ENCODE data around the gene VCX3B.

VCX3B gene

DNA sequence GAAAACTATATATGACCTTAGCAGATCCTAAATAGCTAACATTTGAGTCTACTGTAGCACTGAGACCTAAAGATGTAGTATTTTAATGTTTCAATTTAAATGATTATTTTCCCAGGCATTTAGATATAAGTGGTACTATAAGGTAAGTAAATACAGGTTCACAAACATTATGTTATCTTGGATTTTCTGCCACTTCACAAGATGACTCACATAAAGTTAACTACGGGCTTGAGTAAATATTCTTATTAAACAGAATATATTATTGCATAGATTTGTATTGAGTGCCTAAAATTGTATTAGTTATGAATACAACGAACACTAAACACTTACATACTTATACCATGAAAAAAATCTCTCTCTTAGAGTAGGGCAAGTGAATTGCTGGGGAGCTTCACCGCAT, 34.2 kb upstream of the VCX3B start:
- no peaks in the 10 kb centered on the region for H4K20me1 ChIP-seq (ENCODE audit: insufficient read depth, low read length)
- no peaks in the 10 kb centered on the region for H3K4me1 ChIP-seq (ENCODE audit: low read length)
- H3K4me3 ChIP-seq (ENCODE audit: low read length) = no peak overlapping the region
- no peaks in the 10 kb centered on the region for H3K27me3 ChIP-seq (replicated peaks; ENCODE audit: insufficient read depth, low read length)
- no peaks in the 10 kb centered on the region for H3K9me2 ChIP-seq (replicated peaks; ENCODE audit: insufficient read depth, low read length)
- H3K27ac ChIP-seq (ENCODE audit: low read length) = no peak overlapping the region
- no peaks in the 10 kb centered on the region for H3K36me3 ChIP-seq (replicated peaks; ENCODE audit: insufficient read depth, low read length)
- TF ChIP-seq EZH2phosphoT487 (IDR thresholded peaks at IDR 0.05; ENCODE audit: low read length) = no peak
- no peak for TF ChIP-seq EZH2 (optimal IDR thresholded peaks at IDR 0.05; ENCODE audit: low read depth, low read length)
- TF ChIP-seq CTCF (IDR thresholded peaks at IDR 0.05; ENCODE audit: low read length) = no peak
- no peak overlapping the region for H3K9ac ChIP-seq (ENCODE audit: low read length)
- no peak for DNase-seq
- H2AFZ ChIP-seq (ENCODE audit: low read length) = no peak overlapping the region
- H3F3A ChIP-seq (ENCODE audit: insufficient read depth, low read length) = no peaks in the 10 kb centered on the region
- H3K4me2 ChIP-seq (ENCODE audit: low read depth, low read length) = no peak overlapping the region
- H3K79me2 ChIP-seq (ENCODE audit: low read length) = no peaks in the 10 kb centered on the region
- no peaks in the 10 kb centered on the region for H3K9me3 ChIP-seq (replicated peaks; ENCODE audit: insufficient read depth, low read length)

- no peak for DNase-seq
- Histone ChIP-seq H3K36me3 (replicated peaks; ENCODE audit: insufficient read depth, low read length) (no peaks in the 10 kb centered on the region), H3K4me3 (ENCODE audit: low read length) (no peak overlapping the region), H3F3A (ENCODE audit: insufficient read depth, low read length) (no peaks in the 10 kb centered on the region), H3K9me2 (replicated peaks; ENCODE audit: insufficient read depth, low read length) (no peaks in the 10 kb centered on the region), H3K79me2 (ENCODE audit: low read length) (no peaks in the 10 kb centered on the region), H3K9ac (ENCODE audit: low read length) (no peak overlapping the region), H3K4me1 (ENCODE audit: low read length) (no peaks in the 10 kb centered on the region), H3K27me3 (replicated peaks; ENCODE audit: insufficient read depth, low read length) (no peaks in the 10 kb centered on the region), H2AFZ (ENCODE audit: low read length) (no peak overlapping the region), H3K27ac (ENCODE audit: low read length) (no peak overlapping the region), H3K9me3 (replicated peaks; ENCODE audit: insufficient read depth, low read length) (no peaks in the 10 kb centered on the region), H4K20me1 (ENCODE audit: insufficient read depth, low read length) (no peaks in the 10 kb centered on the region), H3K4me2 (ENCODE audit: low read depth, low read length) (no peak overlapping the region)
- TF ChIP-seq EZH2phosphoT487 (IDR thresholded peaks at IDR 0.05; ENCODE audit: low read length) (no peak), EZH2 (optimal IDR thresholded peaks at IDR 0.05; ENCODE audit: low read depth, low read length) (no peak), CTCF (IDR thresholded peaks at IDR 0.05; ENCODE audit: low read length) (no peak)
Measured at GRCh38 chrX:8432396-8432795, 32.2 kb upstream of the VCX3B start.

DNA sequence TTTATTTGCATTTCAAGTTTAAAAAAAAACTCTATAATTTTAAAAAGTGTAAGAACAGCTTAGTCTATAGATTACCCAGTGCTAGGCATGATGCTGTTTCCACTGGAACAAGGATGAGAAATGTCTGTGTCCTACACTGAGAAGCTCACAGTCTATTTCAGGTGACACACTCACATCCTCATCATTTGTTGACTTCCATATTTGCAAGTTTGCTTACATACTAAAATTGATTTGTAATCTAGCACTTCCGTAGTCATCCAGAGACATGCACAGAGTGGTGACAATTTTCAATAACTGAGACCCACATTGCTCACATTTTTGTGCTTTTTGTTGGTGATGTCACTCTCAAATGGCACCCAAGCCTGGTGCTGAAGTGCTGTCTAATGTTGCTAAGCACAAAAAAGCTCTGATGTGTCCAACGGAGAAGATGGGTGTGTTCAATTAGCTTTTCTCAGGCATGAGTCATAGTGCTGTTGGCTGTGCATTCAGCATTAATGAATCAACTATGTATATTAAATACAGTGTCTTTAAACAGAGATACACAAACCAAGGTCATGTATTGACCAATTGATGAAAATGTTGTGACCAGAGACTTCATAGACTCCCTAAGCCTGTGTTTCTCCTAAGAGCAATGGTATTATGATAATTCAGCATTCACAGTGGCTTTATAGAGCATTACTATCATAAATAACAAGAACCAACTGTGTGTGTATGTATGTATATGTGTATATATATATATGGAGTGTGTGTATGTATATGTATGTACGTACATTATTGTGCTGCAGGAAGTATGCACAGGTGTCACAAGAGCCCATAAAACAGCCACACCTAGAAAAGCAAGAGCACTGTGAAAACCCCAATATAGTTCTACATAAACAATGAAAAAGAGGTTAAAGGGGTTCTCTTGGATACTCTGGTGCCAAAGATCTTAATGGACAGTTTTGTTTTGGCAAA, 31.2 kb upstream of the VCX3B start:
- DNase-seq = no peak
- no peaks in the 10 kb centered on the region for H3F3A ChIP-seq (ENCODE audit: insufficient read depth, low read length)
- H3K36me3 ChIP-seq (replicated peaks; ENCODE audit: insufficient read depth, low read length) = no peaks in the 10 kb centered on the region
- H2AFZ ChIP-seq (ENCODE audit: low read length) = no peak overlapping the region
- H3K9me3 ChIP-seq (replicated peaks; ENCODE audit: insufficient read depth, low read length) = no peaks in the 10 kb centered on the region
- no peak overlapping the region for H3K27ac ChIP-seq (ENCODE audit: low read length)
- H3K4me3 ChIP-seq (ENCODE audit: low read length) = no peak overlapping the region
- H4K20me1 ChIP-seq (ENCODE audit: insufficient read depth, low read length) = no peaks in the 10 kb centered on the region
- H3K9me2 ChIP-seq (replicated peaks; ENCODE audit: insufficient read depth, low read length) = no peaks in the 10 kb centered on the region
- no peak overlapping the region for H3K9ac ChIP-seq (ENCODE audit: low read length)
- no peak for TF ChIP-seq EZH2 (optimal IDR thresholded peaks at IDR 0.05; ENCODE audit: low read depth, low read length)
- no peak for TF ChIP-seq EZH2phosphoT487 (IDR thresholded peaks at IDR 0.05; ENCODE audit: low read length)
- no peak for TF ChIP-seq CTCF (IDR thresholded peaks at IDR 0.05; ENCODE audit: low read length)
- no peaks in the 10 kb centered on the region for H3K27me3 ChIP-seq (replicated peaks; ENCODE audit: insufficient read depth, low read length)
- no peaks in the 10 kb centered on the region for H3K79me2 ChIP-seq (ENCODE audit: low read length)
- no peak overlapping the region for H3K4me2 ChIP-seq (ENCODE audit: low read depth, low read length)
- no peaks in the 10 kb centered on the region for H3K4me1 ChIP-seq (ENCODE audit: low read length)
